Common myeloid progenitor, CD34-positive (primary cell): ENCODE data around the gene GPAM.

Experiments
- CTCF ChIA-PET: fragments of 350-600 bp; sonication (Branson Sonifier 250); formaldehyde crosslinking; loops from one replicate; lab custom pipeline; 2021; ENCODE audit warnings: antibody characterized with exemption; lab: Charles Lee
- POLR2A ChIA-PET: fragments of 350-600 bp; sonication (Branson Sonifier 250); formaldehyde crosslinking; loops from one replicate; lab custom pipeline; 2021; ENCODE audit warnings: antibody characterized with exemption; lab: Charles Lee
- DNase-seq, 3 donors: peaks; one replicate each; pipeline versions ENCODE4 v3.0.0 to v3.0.0-alpha.2; 2013
- H3K27ac ChIP-seq, 2 experiments: 1 replicate in 1 of 2; 2 replicates in 1 of 2; pipeline ENCODE4 v1.7.0; 2013; ENCODE audit warnings: inconsistent platforms in 2 of 2, low read length in 2 of 2, mild to moderate bottlenecking in 2 of 2, low read depth in 1 of 2, moderate library complexity in 1 of 2; ENCODE audit not compliant: severe bottlenecking in 2 of 2, insufficient read depth in 1 of 2, poor library complexity in 1 of 2
- H3K27me3 ChIP-seq, 5 experiments: replicated peaks in 2 of 5; 1 replicate in 3 of 5; 2 replicates in 2 of 5; pipeline versions ENCODE4 v1.6.1 to v1.7.0; 2013; ENCODE audit warnings: low read length in 4 of 5, mild to moderate bottlenecking in 2 of 5, moderate library complexity in 2 of 5, inconsistent platforms in 1 of 5; ENCODE audit not compliant: insufficient read depth in 5 of 5, control insufficient read depth in 4 of 5
- H3K36me3 ChIP-seq, 4 experiments: 1 replicate in 2 of 4; 2 replicates in 2 of 4; pipeline versions ENCODE4 v1.6.1 to v1.7.0; 2013; ENCODE audit warnings: low read length in 3 of 4, control low read depth in 1 of 4, mild to moderate bottlenecking in 1 of 4; ENCODE audit not compliant: control insufficient read depth in 4 of 4, insufficient read depth in 4 of 4
- H3K4me1 ChIP-seq, 4 experiments: 1 replicate in 3 of 4; 2 replicates in 1 of 4; pipeline versions ENCODE4 v1.6.1 to v1.7.1; 2013; ENCODE audit warnings: low read length in 3 of 4, mild to moderate bottlenecking in 3 of 4, control low read depth in 1 of 4, inconsistent platforms in 1 of 4, moderate library complexity in 1 of 4; ENCODE audit not compliant: control insufficient read depth in 4 of 4, insufficient read depth in 4 of 4; ENCODE audit errors: control extremely low read depth in 1 of 4
- H3K4me3 ChIP-seq, 7 experiments: 1 replicate in 4 of 7; 2 replicates in 3 of 7; pipeline versions ENCODE4 v1.5.1 to v1.7.0; 2013; ENCODE audit warnings: mild to moderate bottlenecking in 7 of 7, low read length in 6 of 7, moderate library complexity in 6 of 7, inconsistent platforms in 2 of 7, low read depth in 2 of 7, control low read depth in 1 of 7; ENCODE audit not compliant: insufficient read depth in 4 of 7, control insufficient read depth in 1 of 7; ENCODE audit errors: extremely low read depth in 1 of 7
- H3K9me3 ChIP-seq, 5 experiments: 1 replicate in 4 of 5; 2 replicates in 1 of 5; pipeline versions ENCODE4 v1.6.1 to v1.7.1; 2013; ENCODE audit warnings: low read length in 4 of 5, mild to moderate bottlenecking in 2 of 5, inconsistent platforms in 1 of 5, low read depth in 1 of 5, moderate library complexity in 1 of 5; ENCODE audit not compliant: control insufficient read depth in 4 of 5, insufficient read depth in 2 of 5; ENCODE audit errors: control extremely low read depth in 1 of 5
- WGBS: methylation state at CpG from one replicate; pipeline ENCODE4 v1.1.5; 2013; ENCODE audit not compliant: insufficient coverage; 5-methylcytosine and 5-hydroxymethylcytosine counted together

GPAM gene

DNA sequence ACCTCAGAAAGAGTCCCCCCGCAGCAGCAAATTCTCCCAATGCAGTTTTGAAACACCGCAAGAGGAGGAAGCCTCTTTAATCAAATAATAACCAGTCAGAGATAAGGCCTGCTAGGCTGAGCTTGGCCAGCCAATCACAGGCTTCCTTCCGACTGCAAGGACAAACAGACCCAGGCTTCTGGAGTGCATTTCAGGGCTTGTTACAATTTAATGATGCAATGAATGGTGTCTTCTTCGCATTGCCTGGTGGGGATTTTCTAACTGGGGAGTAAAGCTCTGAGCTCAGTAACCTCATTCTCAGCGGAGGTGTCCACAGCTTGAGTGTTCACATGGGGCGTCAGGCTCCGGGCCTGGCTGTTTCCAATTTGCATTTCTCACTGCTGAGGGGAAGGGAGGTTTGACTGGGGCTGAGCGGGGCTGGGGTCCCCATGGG, 31.8 kb upstream of the GPAM start:
- 94% methylated on average over 6 of the region's 8 CpGs for WGBS
- ChIA-PET POLR2A (no interaction called here), CTCF (interaction anchor here (1.5 kb wide), 1 partner anchor 17 kb away, joined by 3 read pairs; no protein-coding TSS in a partner anchor)
- peaks cover 0 to 5% (median 0%) of the 10 kb centered on the region in 5 experiments for H3K9me3 ChIP-seq
- peaks cover 0 to 7% (median 0%) of the 10 kb centered on the region in 5 experiments for H3K27me3 ChIP-seq
- no peaks in the 10 kb centered on the region for H3K4me1 ChIP-seq
- no peaks in the 10 kb centered on the region for H3K36me3 ChIP-seq
- no peak overlapping the region for H3K4me3 ChIP-seq
- no peak for DNase-seq
- no peak overlapping the region for H3K27ac ChIP-seq

GRCh38 chr10:112214298-112214926, 30.8 kb upstream of the GPAM start:
- Histone ChIP-seq H3K27me3 (peaks cover 0 to 8% (median 5%) of the 10 kb centered on the region in 5 experiments), H3K4me1 (no peaks in the 10 kb centered on the region), H3K27ac (no peak overlapping the region), H3K9me3 (no peaks in the 10 kb centered on the region), H3K4me3 (no peak overlapping the region), H3K36me3 (no peaks in the 10 kb centered on the region)
- POLR2A ChIA-PET: no interaction called here
- CTCF ChIA-PET: no interaction called here
- WGBS: 78% methylated on average over 4 of the region's 8 CpGs
- no peak for DNase-seq

GRCh38 chr10:112213836-112214235, 30.3 kb upstream of the GPAM start:
- WGBS: 83% methylated on average over 2 of the region's 4 CpGs
- H3K27me3 ChIP-seq: peaks cover 0 to 12% (median 7%) of the 10 kb centered on the region in 5 experiments
- ChIA-PET POLR2A (no interaction called here), CTCF (no interaction called here)
- no peaks in the 10 kb centered on the region for H3K36me3 ChIP-seq
- no peaks in the 10 kb centered on the region for H3K9me3 ChIP-seq
- H3K4me3 ChIP-seq: no peak overlapping the region
- H3K4me1 ChIP-seq: no peaks in the 10 kb centered on the region
- no peak for DNase-seq
- no peak overlapping the region for H3K27ac ChIP-seq

DNA sequence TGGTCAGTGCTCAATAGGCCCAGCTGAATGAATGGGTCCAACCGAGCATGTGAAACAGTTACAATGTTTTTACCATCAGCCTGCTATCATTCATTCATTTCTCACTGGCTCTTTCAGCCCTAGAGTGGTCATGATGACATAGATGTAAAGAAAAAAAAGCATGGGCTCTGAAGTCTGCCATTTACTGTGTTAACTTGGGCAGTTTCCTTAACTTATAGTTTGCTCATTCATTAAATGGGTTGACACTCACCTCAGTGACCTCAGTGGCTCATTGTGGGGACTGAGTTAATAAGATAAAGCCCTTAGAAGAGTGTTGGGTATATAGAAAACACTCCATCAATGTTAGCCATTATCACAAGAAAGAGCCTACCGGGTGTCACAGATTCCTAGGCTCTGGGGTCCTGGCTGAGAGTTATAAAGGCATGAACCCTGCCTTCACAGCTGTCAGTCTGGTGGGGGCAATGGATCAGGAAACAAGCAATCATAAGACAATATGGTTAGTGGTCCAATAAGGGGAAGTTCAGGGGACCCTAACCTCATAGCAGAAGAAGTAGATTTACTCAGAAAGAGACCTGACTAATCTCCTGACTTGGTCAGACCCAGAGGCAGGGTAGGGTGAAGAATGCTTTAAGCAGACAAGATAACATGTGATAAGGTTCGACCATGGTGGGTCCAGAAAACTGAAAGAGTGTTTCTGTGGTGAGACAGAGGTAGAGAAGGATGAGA, 29.7 kb upstream of the GPAM start:
- Histone ChIP-seq H3K27me3 (peaks cover 0 to 15% (median 7%) of the 10 kb centered on the region in 5 experiments), H3K36me3 (no peaks in the 10 kb centered on the region), H3K9me3 (no peaks in the 10 kb centered on the region), H3K4me1 (no peaks in the 10 kb centered on the region), H3K27ac (no peak overlapping the region), H3K4me3 (no peak overlapping the region)
- CTCF ChIA-PET: no interaction called here
- WGBS: 79% methylated on average over 2 of the region's 3 CpGs
- DNase-seq: no peak
- POLR2A ChIA-PET: no interaction called here

DNA sequence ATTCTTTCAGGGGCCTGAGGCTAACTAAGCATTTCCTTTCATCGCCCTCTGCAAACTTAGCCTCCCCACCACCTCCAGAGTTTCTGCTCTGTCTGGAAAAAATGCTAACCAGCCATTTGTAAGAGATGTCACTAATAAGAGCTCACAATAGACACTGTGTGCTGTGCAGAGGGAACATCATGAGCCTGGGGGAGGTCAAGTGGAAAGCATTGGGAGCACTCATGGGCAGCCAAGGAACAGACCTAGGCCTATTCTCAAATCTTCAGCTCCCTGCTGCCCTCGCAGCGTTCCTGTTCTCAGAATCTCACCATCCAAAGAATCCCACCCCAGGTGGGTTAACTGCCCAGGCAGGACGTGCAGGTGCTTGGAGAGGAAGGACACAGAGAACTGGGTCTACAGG, 27.1 kb upstream of the GPAM start:
- ChIA-PET CTCF (no interaction called here), POLR2A (no interaction called here)
- H3K4me3 ChIP-seq: no peak overlapping the region
- H3K27me3 ChIP-seq: peaks cover 0 to 10% (median 7%) of the 10 kb centered on the region in 5 experiments
- H3K4me1 ChIP-seq: no peaks in the 10 kb centered on the region
- H3K9me3 ChIP-seq: no peaks in the 10 kb centered on the region
- no peak overlapping the region for H3K27ac ChIP-seq
- no peak for DNase-seq
- WGBS: 83% methylated on average over 1 of the region's 4 CpGs
- no peaks in the 10 kb centered on the region for H3K36me3 ChIP-seq

DNA sequence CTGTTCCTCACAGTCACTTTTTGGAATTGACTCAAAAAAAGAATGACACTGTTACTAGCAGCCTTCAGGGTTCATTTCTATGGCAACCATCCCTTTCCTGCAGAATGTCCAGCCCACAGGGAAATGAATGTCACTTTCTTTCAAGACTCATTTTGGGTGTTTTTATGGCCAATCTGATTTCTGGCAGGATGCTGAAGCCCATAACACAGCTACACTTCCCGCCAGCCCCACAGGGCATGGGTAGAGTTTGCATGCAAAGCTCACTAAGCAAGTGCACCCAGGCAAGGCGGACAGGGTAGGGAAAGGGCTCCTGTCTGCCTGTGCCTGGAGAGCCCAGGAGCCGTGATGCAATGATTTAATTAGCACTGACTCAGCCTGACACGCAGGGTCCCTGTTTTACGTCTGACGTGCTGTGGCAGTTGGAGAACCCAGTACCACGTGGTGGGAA, 26.1 kb upstream of the GPAM start:
- CTCF ChIA-PET: no interaction called here
- H3K27me3 ChIP-seq: peaks cover 0 to 8% (median 4%) of the 10 kb centered on the region in 5 experiments
- POLR2A ChIA-PET: no interaction called here
- no peaks in the 10 kb centered on the region for H3K4me1 ChIP-seq
- no peaks in the 10 kb centered on the region for H3K36me3 ChIP-seq
- H3K9me3 ChIP-seq: no peaks in the 10 kb centered on the region
- 83% methylated on average over 6 of the region's 7 CpGs for WGBS
- H3K27ac ChIP-seq: no peak overlapping the region
- no peak for DNase-seq
- no peak overlapping the region for H3K4me3 ChIP-seq

- no peaks in the 10 kb centered on the region for H3K4me1 ChIP-seq
- POLR2A ChIA-PET: no interaction called here
- no peak overlapping the region for H3K27ac ChIP-seq
- H3K27me3 ChIP-seq: peaks cover 0 to 10% (median 4%) of the 10 kb centered on the region in 5 experiments
- CTCF ChIA-PET: no interaction called here
- no peak overlapping the region for H3K4me3 ChIP-seq
- no peaks in the 10 kb centered on the region for H3K9me3 ChIP-seq
- WGBS: 97% methylated on average over 5 of the region's 6 CpGs
- no peak for DNase-seq
- no peaks in the 10 kb centered on the region for H3K36me3 ChIP-seq
Measured at GRCh38 chr10:112208997-112209396, 25.4 kb upstream of the GPAM start.
